B cell (primary cell): ENCODE results near the gene THRB. TPM values are rescaled to one million over a fixed set of nuclear protein-coding genes. Genes with fewer than 3 reads are reported as not detected.

Experiments used
- ATAC-seq: fragments of 200-7000 bp; cut with Tn5 transposase; one replicate; pipeline ENCODE4 v1.10.0; 2021; ENCODE audit warnings: low read depth, mild to moderate bottlenecking, moderate number of reproducible peaks, moderate library complexity
- CTCF ChIA-PET: fragments of 350-600 bp; sonication (Branson Sonifier 250); formaldehyde crosslinking; loops from one replicate; lab custom pipeline; 2021; ENCODE audit warnings: antibody characterized with exemption, inconsistent platforms; lab: Charles Lee
- POLR2A ChIA-PET: fragments of 350-600 bp; sonication (Branson Sonifier 250); formaldehyde crosslinking; loops from one replicate; lab custom pipeline; 2021; ENCODE audit warnings: antibody characterized with exemption; lab: Charles Lee
- DNase-seq: peaks from one replicate; pipeline ENCODE4 v3.0.0; 2013
- H2AFZ ChIP-seq: 2 replicates; pipeline ENCODE4 v1.6.1; 2012; ENCODE audit warnings: mild to moderate bottlenecking, low read depth, low read length; ENCODE audit not compliant: insufficient read depth, poor library complexity, severe bottlenecking
- H3K27ac ChIP-seq, 2 donors: 1 replicate in 1 of 2; 2 replicates in 1 of 2; pipeline ENCODE4 v1.5.1; 2012 to 2013; ENCODE audit warnings: low read length in 2 of 2, mild to moderate bottlenecking in 2 of 2, moderate library complexity in 1 of 2
- H3K27me3 ChIP-seq, 4 experiments: fragments of 200-600 bp in 1 of 4; sonication (generic) in 1 of 4; replicated peaks in 1 of 4; 1 replicate in 2 of 4; 2 replicates in 2 of 4; pipeline versions ENCODE4 v1.6.1 to v1.7.0; 2013 to 2016; ENCODE audit warnings: low read length in 3 of 4, mild to moderate bottlenecking in 2 of 4, mixed read lengths in 1 of 4, moderate library complexity in 1 of 4; ENCODE audit not compliant: insufficient read depth in 4 of 4, control insufficient read depth in 3 of 4; ENCODE audit errors: control extremely low read depth in 1 of 4
- H3K36me3 ChIP-seq, 2 experiments: replicated peaks in 1 of 2; 1 replicate in 1 of 2; 2 replicates in 1 of 2; pipeline versions ENCODE4 v1.6.1 to v1.7.1; 2013; ENCODE audit warnings: low read length in 1 of 2; ENCODE audit not compliant: insufficient read depth in 2 of 2, control insufficient read depth in 1 of 2; ENCODE audit errors: control extremely low read depth in 1 of 2, extremely low read depth in 1 of 2
- H3K4me1 ChIP-seq, 2 donors: fragments of 200-600 bp in 1 of 2; sonication (generic) in 1 of 2; 1 replicate in 1 of 2; 2 replicates in 1 of 2; pipeline versions ENCODE4 v1.5.1 to v1.6.1; 2013 to 2017; ENCODE audit warnings: low read length in 2 of 2; ENCODE audit not compliant: control insufficient read depth in 2 of 2, insufficient read depth in 2 of 2
- H3K4me2 ChIP-seq: replicated peaks from 2 replicates; pipeline ENCODE3; 2012; ENCODE audit warnings: mild to moderate bottlenecking, low read depth, low read length; ENCODE audit not compliant: poor library complexity, severe bottlenecking
- H3K4me3 ChIP-seq, 5 experiments: fragments of 200-600 bp in 1 of 5; sonication (generic) in 1 of 5; 1 replicate in 3 of 5; 2 replicates in 2 of 5; pipeline versions ENCODE4 v1.5.1 to v1.7.0; 2011 to 2016; ENCODE audit warnings: low read length in 4 of 5, mild to moderate bottlenecking in 4 of 5, low read depth in 2 of 5, control low read depth in 1 of 5, moderate library complexity in 1 of 5; ENCODE audit not compliant: insufficient read depth in 1 of 5; ENCODE audit errors: control extremely low read depth in 1 of 5, extremely low read depth in 1 of 5
- H3K79me2 ChIP-seq: fragments of 200-600 bp; sonication (generic); one replicate; pipeline ENCODE4 v1.6.0; 2016; ENCODE audit warnings: low read length; ENCODE audit not compliant: control insufficient read depth, insufficient read depth
- H3K9ac ChIP-seq: fragments of 200-600 bp; sonication (generic); 2 replicates; pipeline ENCODE4 v1.6.1; 2017; ENCODE audit warnings: mild to moderate bottlenecking, low read length, moderate library complexity
- H3K9me3 ChIP-seq, 3 donors: one replicate each; pipeline versions ENCODE4 v1.6.1 to v1.7.1; 2013; ENCODE audit warnings: low read length in 2 of 3; ENCODE audit not compliant: control insufficient read depth in 2 of 3, insufficient read depth in 1 of 3; ENCODE audit errors: control extremely low read depth in 1 of 3
- H4K20me1 ChIP-seq: 2 replicates; pipeline ENCODE4 v1.6.0; 2012; ENCODE audit warnings: mild to moderate bottlenecking, low read length; ENCODE audit not compliant: insufficient read depth, control insufficient read depth, poor library complexity, severe bottlenecking
- H3K27ac Mint-ChIP-seq: one replicate; pipeline ENCODE4 v1.8.0; 2021; ENCODE audit warnings: mixed read lengths
- H3K27me3 Mint-ChIP-seq: one replicate; pipeline ENCODE4 v1.8.0; 2021; ENCODE audit warnings: mixed read lengths
- H3K4me1 Mint-ChIP-seq: one replicate; pipeline ENCODE4 v1.8.0; 2021; ENCODE audit warnings: mixed read lengths
- H3K4me3 Mint-ChIP-seq: one replicate; pipeline ENCODE4 v1.8.0; 2021; ENCODE audit warnings: mixed read lengths
- H3K9me3 Mint-ChIP-seq: one replicate; pipeline ENCODE4 v1.8.0; 2022; ENCODE audit warnings: mixed read lengths; ENCODE audit not compliant: insufficient read depth
- CTCF ChIP-seq: fragments of 200-600 bp; IDR thresholded peaks from one replicate; pipeline ENCODE4 v1.8.0; 2022; ENCODE audit warnings: antibody characterized with exemption, mild to moderate bottlenecking
- EZH2 ChIP-seq: IDR thresholded peaks from 2 replicates; pipeline ENCODE4 v1.6.1; 2012; ENCODE audit warnings: borderline replicate concordance, low read depth, mild to moderate bottlenecking, moderate library complexity, low read length; ENCODE audit not compliant: insufficient read depth, poor library complexity, severe bottlenecking
- WGBS: methylation state at CpG from one replicate; pipeline ENCODE4 v1.1.5; 2013; ENCODE audit warnings: missing lambda C conversion rate; ENCODE audit not compliant: insufficient coverage; 5-methylcytosine and 5-hydroxymethylcytosine counted together
- intact Hi-C: fragments of 100-400 bp; cut with micrococcal nuclease; formaldehyde crosslinking; loops from one replicate; pipeline ENCODE4 v1.10.0; 2022
- polyA plus RNA-seq: library from polyadenylated mRNA; depleted of rRNA; stranded (reverse); fragments of >200 nt; gene quantifications from 2 replicates; pipeline ENCODE4 v1.2.3, GENCODE V29; 2012
- total RNA-seq, 2 donors: library from RNA; stranded (reverse); fragments of 120-200 nt in 1 of 2; gene quantifications; 1 replicate in 1 of 2; 2 replicates in 1 of 2; pipeline versions ENCODE4 v1.2.3 to v1.2.4, GENCODE V29; 2013 to 2022

The THRB gene
- total and polyA plus RNA-seq, 2 donors (not counting 1 experiment from before 2014, with no cell fraction given) = 0.86 to 1.8 TPM

DNA sequence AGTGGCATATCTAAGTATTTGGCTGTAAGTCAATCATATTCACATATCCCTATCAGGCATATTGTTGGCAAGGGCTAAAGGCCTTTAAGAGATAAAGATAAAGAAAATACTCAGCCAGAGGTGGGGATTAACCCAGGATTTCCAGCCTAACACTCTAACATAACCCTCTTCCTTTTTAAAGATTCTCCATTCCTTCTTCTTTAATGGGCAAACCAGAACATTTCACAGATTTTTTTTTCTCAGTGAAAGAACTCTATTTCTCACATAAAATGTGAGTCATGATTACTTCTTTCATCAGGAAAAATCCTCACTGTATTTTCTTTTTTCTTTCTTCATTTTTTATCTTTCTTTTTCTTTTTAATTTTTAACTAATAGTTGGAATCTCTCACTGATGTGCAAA is 349.2 kb downstream of the THRB start:
- no peaks in the 10 kb centered on the region for H4K20me1 ChIP-seq
- H3K27ac ChIP-seq = no peak overlapping the region
- no peak overlapping the region for H3K4me3 ChIP-seq
- TF ChIP-seq EZH2 (no peak), CTCF (no peak)
- no peak for ATAC-seq
- Mint-ChIP-seq H3K27ac (no peak overlapping the region), H3K4me3 (no peak overlapping the region), H3K9me3 (no peaks in the 10 kb centered on the region), H3K27me3 (no peaks in the 10 kb centered on the region), H3K4me1 (no peaks in the 10 kb centered on the region)
- no peak overlapping the region for H3K4me2 ChIP-seq
- H2AFZ ChIP-seq = no peak overlapping the region
- no peaks in the 10 kb centered on the region for H3K36me3 ChIP-seq
- H3K9ac ChIP-seq = no peak overlapping the region
- ChIA-PET CTCF (interaction anchor here (1.2 kb wide), 1 partner anchor 257 kb away, joined by 4 read pairs; no protein-coding TSS in a partner anchor), POLR2A (no interaction called here)
- no peaks in the 10 kb centered on the region for H3K4me1 ChIP-seq
- H3K79me2 ChIP-seq = no peaks in the 10 kb centered on the region
- H3K27me3 ChIP-seq = no peaks in the 10 kb centered on the region
- no peak for DNase-seq
- no peaks in the 10 kb centered on the region for H3K9me3 ChIP-seq
- intact Hi-C loops = no loop called here

GRCh38 chr3:24142127-24142526 is 352.5 kb downstream of the THRB start:
- Histone ChIP-seq H3K4me3 (no peak overlapping the region), H3K4me2 (no peak overlapping the region), H3K27ac (no peak overlapping the region), H3K9me3 (no peaks in the 10 kb centered on the region), H3K36me3 (no peaks in the 10 kb centered on the region), H3K79me2 (no peaks in the 10 kb centered on the region), H3K27me3 (no peaks in the 10 kb centered on the region), H4K20me1 (no peaks in the 10 kb centered on the region), H3K4me1 (no peaks in the 10 kb centered on the region), H3K9ac (no peak overlapping the region), H2AFZ (no peak overlapping the region)
- no CpG with 5 or more reads among the region's 1 CpG for WGBS
- H3K27me3 Mint-ChIP-seq = no peaks in the 10 kb centered on the region
- CTCF ChIA-PET = no interaction called here
- intact Hi-C loops = no loop called here
- no peaks in the 10 kb centered on the region for H3K9me3 Mint-ChIP-seq
- no peak overlapping the region for H3K4me3 Mint-ChIP-seq
- H3K27ac Mint-ChIP-seq = no peak overlapping the region
- H3K4me1 Mint-ChIP-seq = peaks cover 5% of the 10 kb centered on the region
- no peak for ATAC-seq
- TF ChIP-seq CTCF = no peak
- no peak for TF ChIP-seq EZH2
- POLR2A ChIA-PET = no interaction called here
- DNase-seq = no peak
